Measurements from ENCODE around the gene CREB5. TPM values are rescaled to one million over a fixed set of nuclear protein-coding genes. Genes with fewer than 3 reads are reported as not detected.

The CREB5 gene
- total and polyA plus RNA-seq, 2 of the 13 experiments (the other 11 are each of a cell fraction or from before 2014, with no cell fraction given): 0.38 to 0.71 TPM

DNA sequence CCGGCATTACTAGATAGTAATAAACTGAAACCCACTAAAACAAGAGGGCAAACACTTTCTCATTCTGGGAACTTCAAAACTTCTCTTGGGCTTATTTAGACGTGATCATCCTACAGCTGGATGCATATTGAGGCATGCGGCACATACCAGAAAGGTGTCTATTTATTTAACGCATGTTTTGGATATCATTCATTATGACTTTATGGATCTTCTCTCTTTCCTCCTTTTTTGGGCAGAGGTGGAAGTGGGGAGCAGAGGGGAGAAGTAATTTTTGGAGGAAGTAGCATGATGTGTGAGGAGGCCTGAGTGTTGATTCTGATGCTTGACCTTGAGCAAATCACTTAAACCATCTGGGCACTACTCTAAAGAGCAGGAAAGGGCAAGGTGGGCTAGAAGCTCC lies 275.2 kb downstream of the CREB5 start (continued):
- TF ChIP-seq ZNF510 (CRISPR knock-in tag; IDR thresholded peaks at IDR 0.05; ENCODE audit: low read depth) (no peak), SYNCRIP (IDR thresholded peaks at IDR 0.05; ENCODE audit: insufficient read depth, low read depth, low read length) (no peak), DNMT3B (CRISPR knock-in tag; conservative IDR thresholded peaks at IDR 0.05) (no peak)
- TF ChIP-seq, protein P1, sequence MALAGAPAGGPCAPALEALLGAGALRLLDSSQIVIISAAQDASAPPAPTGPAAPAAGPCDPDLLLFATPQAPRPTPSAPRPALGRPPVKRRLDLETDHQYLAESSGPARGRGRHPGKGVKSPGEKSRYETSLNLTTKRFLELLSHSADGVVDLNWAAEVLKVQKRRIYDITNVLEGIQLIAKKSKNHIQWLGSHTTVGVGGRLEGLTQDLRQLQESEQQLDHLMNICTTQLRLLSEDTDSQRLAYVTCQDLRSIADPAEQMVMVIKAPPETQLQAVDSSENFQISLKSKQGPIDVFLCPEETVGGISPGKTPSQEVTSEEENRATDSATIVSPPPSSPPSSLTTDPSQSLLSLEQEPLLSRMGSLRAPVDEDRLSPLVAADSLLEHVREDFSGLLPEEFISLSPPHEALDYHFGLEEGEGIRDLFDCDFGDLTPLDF (CRISPR knock-in tag; IDR thresholded peaks at IDR 0.05): no peak

DNA sequence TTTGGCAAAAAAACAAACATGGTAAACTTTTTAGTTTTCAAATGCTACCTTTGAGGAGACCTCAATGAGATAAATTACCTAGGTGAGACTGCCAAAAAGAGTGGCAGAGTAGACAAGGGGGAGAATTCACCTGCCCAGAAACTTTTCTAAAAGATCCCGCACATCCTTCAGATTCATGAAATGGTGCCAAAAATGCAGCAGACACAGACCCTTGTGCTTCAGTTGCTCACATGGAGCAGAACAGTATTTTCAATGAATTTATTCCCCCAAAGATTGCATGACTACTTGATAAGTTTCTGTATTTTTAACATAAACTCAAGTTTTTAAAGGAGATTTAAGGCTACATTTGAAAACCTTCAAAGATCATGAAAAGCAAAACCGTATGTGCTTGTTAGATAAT lies 275.9 kb downstream of the CREB5 start:
- FAIRE-seq: no peak
- Histone ChIP-seq H3K4me1 (ENCODE audit: insufficient read depth, low read length) (peaks cover 8% of the 10 kb centered on the region; the same call in 1 of the 2 replicates), H3K79me2 (ENCODE audit: insufficient read depth, low read length) (no peaks in the 10 kb centered on the region), H3K4me2 (ENCODE audit: low read depth, low read length) (no peak overlapping the region), H3K9ac (ENCODE audit: insufficient read depth, low read depth, low read length) (no peak overlapping the region), H4K20me1 (ENCODE audit: insufficient read depth, low read length) (no peaks in the 10 kb centered on the region), H2AFZ (ENCODE audit: low read length) (no peak overlapping the region), H3K9me3 (ENCODE audit: low read length) (no peaks in the 10 kb centered on the region), H3K4me3 (replicated peaks in 1 of 3; ENCODE audit: insufficient read depth in 1 of 3, low read depth in 2 of 3, low read length in 3 of 3) (no peak overlapping the region), H3K27me3 (ENCODE audit: control insufficient read depth in 1 of 2, insufficient read depth in 2 of 2, low read length in 2 of 2) (peaks cover 0 to 10% of the 10 kb centered on the region in 2 experiments; a peak in 1 of 5 replicates), H3K36me3 (replicated peaks in 1 of 2; ENCODE audit: control insufficient read depth in 1 of 2, insufficient read depth in 2 of 2, low read length in 2 of 2) (no peaks in the 10 kb centered on the region), H3K27ac (ENCODE audit: extremely low read length, insufficient read depth, low read length) (no peak overlapping the region)
- CTCF ChIA-PET (ENCODE audit: low intra/inter-chr PET ratio, low total read pairs): no interaction called here
- WGBS (ENCODE audit: low lambda C conversion rate): 54% methylated on average over 2 of the region's 2 CpGs
- DNase-seq (ENCODE audit: low spot score): no peak
- BruUV-seq (replicated peaks): no TSS peak
- in situ Hi-C loops (cut with HindIII; ENCODE audit: extremely low pct_ligation_motif_present, low pct_unique_long_range_greater_than_20kb) (no loop called here), intact Hi-C loops (cut with micrococcal nuclease; ENCODE audit: unreplicated experiment) (no loop called here)
- no peak for ATAC-seq
- POLR2A ChIA-PET: no interaction called here
- no peak for TF ChIP-seq ZNF557 (CRISPR knock-in tag; IDR thresholded peaks at IDR 0.05)
- no peak for TF ChIP-seq ZNF501 (CRISPR knock-in tag; IDR thresholded peaks at IDR 0.05)
- no peak for TF ChIP-seq ZMYM3 (CRISPR knock-in tag; IDR thresholded peaks at IDR 0.05)
- TF ChIP-seq, protein P2, sequence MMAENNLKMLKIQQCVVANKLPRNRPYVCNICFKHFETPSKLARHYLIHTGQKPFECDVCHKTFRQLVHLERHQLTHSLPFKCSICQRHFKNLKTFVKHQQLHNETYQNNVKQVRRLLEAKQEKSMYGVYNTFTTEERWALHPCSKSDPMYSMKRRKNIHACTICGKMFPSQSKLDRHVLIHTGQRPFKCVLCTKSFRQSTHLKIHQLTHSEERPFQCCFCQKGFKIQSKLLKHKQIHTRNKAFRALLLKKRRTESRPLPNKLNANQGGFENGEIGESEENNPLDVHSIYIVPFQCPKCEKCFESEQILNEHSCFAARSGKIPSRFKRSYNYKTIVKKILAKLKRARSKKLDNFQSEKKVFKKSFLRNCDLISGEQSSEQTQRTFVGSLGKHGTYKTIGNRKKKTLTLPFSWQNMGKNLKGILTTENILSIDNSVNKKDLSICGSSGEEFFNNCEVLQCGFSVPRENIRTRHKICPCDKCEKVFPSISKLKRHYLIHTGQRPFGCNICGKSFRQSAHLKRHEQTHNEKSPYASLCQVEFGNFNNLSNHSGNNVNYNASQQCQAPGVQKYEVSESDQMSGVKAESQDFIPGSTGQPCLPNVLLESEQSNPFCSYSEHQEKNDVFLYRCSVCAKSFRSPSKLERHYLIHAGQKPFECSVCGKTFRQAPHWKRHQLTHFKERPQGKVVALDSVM (CRISPR knock-in tag; IDR thresholded peaks at IDR 0.05): no peak
- TF ChIP-seq, protein P3, sequence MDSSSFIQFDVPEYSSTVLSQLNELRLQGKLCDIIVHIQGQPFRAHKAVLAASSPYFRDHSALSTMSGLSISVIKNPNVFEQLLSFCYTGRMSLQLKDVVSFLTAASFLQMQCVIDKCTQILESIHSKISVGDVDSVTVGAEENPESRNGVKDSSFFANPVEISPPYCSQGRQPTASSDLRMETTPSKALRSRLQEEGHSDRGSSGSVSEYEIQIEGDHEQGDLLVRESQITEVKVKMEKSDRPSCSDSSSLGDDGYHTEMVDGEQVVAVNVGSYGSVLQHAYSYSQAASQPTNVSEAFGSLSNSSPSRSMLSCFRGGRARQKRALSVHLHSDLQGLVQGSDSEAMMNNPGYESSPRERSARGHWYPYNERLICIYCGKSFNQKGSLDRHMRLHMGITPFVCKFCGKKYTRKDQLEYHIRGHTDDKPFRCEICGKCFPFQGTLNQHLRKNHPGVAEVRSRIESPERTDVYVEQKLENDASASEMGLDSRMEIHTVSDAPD (CRISPR knock-in tag; IDR thresholded peaks at IDR 0.05): no peak
- no peak for TF ChIP-seq CBFB (CRISPR knock-in tag; IDR thresholded peaks at IDR 0.05)
- no peak for TF ChIP-seq ZNF589 (CRISPR knock-in tag; conservative IDR thresholded peaks at IDR 0.05)
- TF ChIP-seq, protein P4, sequence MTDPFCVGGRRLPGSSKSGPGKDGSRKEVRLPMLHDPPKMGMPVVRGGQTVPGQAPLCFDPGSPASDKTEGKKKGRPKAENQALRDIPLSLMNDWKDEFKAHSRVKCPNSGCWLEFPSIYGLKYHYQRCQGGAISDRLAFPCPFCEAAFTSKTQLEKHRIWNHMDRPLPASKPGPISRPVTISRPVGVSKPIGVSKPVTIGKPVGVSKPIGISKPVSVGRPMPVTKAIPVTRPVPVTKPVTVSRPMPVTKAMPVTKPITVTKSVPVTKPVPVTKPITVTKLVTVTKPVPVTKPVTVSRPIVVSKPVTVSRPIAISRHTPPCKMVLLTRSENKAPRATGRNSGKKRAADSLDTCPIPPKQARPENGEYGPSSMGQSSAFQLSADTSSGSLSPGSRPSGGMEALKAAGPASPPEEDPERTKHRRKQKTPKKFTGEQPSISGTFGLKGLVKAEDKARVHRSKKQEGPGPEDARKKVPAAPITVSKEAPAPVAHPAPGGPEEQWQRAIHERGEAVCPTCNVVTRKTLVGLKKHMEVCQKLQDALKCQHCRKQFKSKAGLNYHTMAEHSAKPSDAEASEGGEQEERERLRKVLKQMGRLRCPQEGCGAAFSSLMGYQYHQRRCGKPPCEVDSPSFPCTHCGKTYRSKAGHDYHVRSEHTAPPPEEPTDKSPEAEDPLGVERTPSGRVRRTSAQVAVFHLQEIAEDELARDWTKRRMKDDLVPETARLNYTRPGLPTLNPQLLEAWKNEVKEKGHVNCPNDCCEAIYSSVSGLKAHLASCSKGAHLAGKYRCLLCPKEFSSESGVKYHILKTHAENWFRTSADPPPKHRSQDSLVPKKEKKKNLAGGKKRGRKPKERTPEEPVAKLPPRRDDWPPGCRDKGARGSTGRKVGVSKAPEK (CRISPR knock-in tag; IDR thresholded peaks at IDR 0.05; ENCODE audit: borderline replicate concordance): no peak
- TF ChIP-seq, protein P5, sequence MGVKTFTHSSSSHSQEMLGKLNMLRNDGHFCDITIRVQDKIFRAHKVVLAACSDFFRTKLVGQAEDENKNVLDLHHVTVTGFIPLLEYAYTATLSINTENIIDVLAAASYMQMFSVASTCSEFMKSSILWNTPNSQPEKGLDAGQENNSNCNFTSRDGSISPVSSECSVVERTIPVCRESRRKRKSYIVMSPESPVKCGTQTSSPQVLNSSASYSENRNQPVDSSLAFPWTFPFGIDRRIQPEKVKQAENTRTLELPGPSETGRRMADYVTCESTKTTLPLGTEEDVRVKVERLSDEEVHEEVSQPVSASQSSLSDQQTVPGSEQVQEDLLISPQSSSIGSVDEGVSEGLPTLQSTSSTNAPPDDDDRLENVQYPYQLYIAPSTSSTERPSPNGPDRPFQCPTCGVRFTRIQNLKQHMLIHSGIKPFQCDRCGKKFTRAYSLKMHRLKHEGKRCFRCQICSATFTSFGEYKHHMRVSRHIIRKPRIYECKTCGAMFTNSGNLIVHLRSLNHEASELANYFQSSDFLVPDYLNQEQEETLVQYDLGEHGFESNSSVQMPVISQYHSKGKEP (CRISPR knock-in tag; IDR thresholded peaks at IDR 0.05): no peak
- TF ChIP-seq, protein P6, sequence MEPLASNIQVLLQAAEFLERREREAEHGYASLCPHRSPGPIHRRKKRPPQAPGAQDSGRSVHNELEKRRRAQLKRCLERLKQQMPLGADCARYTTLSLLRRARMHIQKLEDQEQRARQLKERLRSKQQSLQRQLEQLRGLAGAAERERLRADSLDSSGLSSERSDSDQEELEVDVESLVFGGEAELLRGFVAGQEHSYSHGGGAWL (CRISPR knock-in tag; IDR thresholded peaks at IDR 0.05): no peak
